ENCODE results near the gene SEMA5A. TPM values are rescaled to one million over a fixed set of nuclear protein-coding genes. Genes with fewer than 3 reads are reported as not detected.

Gene SEMA5A
- total RNA-seq, 1 experiment from 2014 or later, result 9.3 TPM

DNA sequence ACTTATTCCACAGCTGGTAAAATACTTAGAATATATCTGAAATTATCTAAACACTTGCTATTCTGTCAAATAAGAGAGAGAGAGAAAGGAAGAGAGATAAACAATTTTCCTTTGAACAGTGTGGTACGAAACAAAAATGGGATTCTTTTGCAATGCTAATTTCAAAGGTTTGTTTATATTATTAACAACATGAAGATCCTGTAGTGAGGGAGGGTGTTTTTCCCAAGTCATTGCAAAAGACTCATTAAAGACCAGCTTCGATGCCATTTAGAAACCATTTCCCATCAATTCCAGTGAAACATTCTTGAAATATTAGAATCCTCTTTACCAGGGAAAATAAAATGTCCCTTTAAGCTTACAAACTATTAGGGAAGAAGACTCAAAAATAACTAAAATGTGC, 505.4 kb downstream of the SEMA5A start:
- no peak for ATAC-seq

DNA sequence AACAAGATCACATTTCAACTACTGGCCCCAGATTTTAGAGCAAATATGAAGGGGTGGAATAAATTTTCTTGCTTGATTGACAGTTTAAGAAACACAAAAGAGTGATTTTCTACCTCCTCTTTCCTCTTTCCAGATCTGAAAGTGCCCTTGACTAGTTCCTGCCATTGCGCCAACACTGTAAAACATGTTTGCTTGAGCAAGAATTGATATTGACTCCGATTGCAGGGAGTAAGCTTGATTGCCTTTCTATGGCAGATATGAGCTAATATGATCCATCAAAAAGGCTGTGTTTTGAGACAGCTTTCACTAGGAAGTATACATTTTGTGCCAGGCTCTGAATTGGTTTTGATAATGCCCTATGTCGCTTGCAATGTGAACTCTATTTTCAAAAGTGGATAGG, 508.8 kb downstream of the SEMA5A start:
- no peak overlapping the region for H3K27ac Mint-ChIP-seq
- no peaks in the 10 kb centered on the region for H3K36me3 Mint-ChIP-seq
- CTCF ChIA-PET, result no interaction called here
- no peak overlapping the region for H3K4me3 Mint-ChIP-seq
- POLR2A ChIA-PET, result no interaction called here
- H3K4me1 Mint-ChIP-seq, result peaks cover 21% of the 10 kb centered on the region
- DNase-seq (ENCODE audit: low spot score) (no peak), ATAC-seq (no peak)
- TF ChIP-seq NR2C2 (CRISPR knock-in tag; IDR thresholded peaks at IDR 0.05), result no peak
- H3K27me3 Mint-ChIP-seq (ENCODE audit: low read depth), result peaks cover 34% of the 10 kb centered on the region
- H3K9me3 Mint-ChIP-seq, result no peaks in the 10 kb centered on the region

More for the DNA sequence above, 505.4 kb downstream of the SEMA5A start:
- Mint-ChIP-seq H3K27ac (no peak overlapping the region), H3K27me3 (ENCODE audit: low read depth) (peaks cover 34% of the 10 kb centered on the region), H3K4me1 (peaks cover 21% of the 10 kb centered on the region), H3K36me3 (peaks cover 4% of the 10 kb centered on the region; the same call in 1 of the 2 replicates), H3K4me3 (no peak overlapping the region), H3K9me3 (no peaks in the 10 kb centered on the region)
- POLR2A ChIA-PET, result no interaction called here
- DNase-seq (ENCODE audit: low spot score), result no peak
- TF ChIP-seq PREB (CRISPR knock-in tag; IDR thresholded peaks at IDR 0.05; ENCODE audit: borderline replicate concordance), result no peak
- no peak for TF ChIP-seq ZBTB43 (CRISPR knock-in tag; IDR thresholded peaks at IDR 0.05)
- TF ChIP-seq, protein P1, sequence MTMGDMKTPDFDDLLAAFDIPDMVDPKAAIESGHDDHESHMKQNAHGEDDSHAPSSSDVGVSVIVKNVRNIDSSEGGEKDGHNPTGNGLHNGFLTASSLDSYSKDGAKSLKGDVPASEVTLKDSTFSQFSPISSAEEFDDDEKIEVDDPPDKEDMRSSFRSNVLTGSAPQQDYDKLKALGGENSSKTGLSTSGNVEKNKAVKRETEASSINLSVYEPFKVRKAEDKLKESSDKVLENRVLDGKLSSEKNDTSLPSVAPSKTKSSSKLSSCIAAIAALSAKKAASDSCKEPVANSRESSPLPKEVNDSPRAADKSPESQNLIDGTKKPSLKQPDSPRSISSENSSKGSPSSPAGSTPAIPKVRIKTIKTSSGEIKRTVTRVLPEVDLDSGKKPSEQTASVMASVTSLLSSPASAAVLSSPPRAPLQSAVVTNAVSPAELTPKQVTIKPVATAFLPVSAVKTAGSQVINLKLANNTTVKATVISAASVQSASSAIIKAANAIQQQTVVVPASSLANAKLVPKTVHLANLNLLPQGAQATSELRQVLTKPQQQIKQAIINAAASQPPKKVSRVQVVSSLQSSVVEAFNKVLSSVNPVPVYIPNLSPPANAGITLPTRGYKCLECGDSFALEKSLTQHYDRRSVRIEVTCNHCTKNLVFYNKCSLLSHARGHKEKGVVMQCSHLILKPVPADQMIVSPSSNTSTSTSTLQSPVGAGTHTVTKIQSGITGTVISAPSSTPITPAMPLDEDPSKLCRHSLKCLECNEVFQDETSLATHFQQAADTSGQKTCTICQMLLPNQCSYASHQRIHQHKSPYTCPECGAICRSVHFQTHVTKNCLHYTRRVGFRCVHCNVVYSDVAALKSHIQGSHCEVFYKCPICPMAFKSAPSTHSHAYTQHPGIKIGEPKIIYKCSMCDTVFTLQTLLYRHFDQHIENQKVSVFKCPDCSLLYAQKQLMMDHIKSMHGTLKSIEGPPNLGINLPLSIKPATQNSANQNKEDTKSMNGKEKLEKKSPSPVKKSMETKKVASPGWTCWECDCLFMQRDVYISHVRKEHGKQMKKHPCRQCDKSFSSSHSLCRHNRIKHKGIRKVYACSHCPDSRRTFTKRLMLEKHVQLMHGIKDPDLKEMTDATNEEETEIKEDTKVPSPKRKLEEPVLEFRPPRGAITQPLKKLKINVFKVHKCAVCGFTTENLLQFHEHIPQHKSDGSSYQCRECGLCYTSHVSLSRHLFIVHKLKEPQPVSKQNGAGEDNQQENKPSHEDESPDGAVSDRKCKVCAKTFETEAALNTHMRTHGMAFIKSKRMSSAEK (CRISPR knock-in tag; IDR thresholded peaks at IDR 0.05; ENCODE audit: borderline replicate concordance), result no peak
- CTCF ChIA-PET, result no interaction called here

- Mint-ChIP-seq H3K36me3 (no peaks in the 10 kb centered on the region), H3K9me3 (no peaks in the 10 kb centered on the region), H3K4me1 (peaks cover 17% of the 10 kb centered on the region), H3K4me3 (no peak overlapping the region), H3K27me3 (ENCODE audit: low read depth) (peaks cover 33% of the 10 kb centered on the region), H3K27ac (no peak overlapping the region)
- no peak for DNase-seq (ENCODE audit: low spot score)
- ChIA-PET POLR2A (no interaction called here), CTCF (interaction anchor here (0.6 kb wide), 1 partner anchor 31 kb away, joined by 3 read pairs; no protein-coding TSS in a partner anchor)
- TF ChIP-seq ZBTB43 (CRISPR knock-in tag; IDR thresholded peaks at IDR 0.05), result no peak
- TF ChIP-seq SMAD3 (CRISPR knock-in tag; IDR thresholded peaks at IDR 0.05; ENCODE audit: borderline replicate concordance), result no peak
- no peak for TF ChIP-seq NFE2L1 (CRISPR knock-in tag; IDR thresholded peaks at IDR 0.05)
- no peak for TF ChIP-seq EMX1 (CRISPR knock-in tag; IDR thresholded peaks at IDR 0.05)
- no peak for TF ChIP-seq FOXK1 (CRISPR knock-in tag; IDR thresholded peaks at IDR 0.05)
- TF ChIP-seq, protein P2, sequence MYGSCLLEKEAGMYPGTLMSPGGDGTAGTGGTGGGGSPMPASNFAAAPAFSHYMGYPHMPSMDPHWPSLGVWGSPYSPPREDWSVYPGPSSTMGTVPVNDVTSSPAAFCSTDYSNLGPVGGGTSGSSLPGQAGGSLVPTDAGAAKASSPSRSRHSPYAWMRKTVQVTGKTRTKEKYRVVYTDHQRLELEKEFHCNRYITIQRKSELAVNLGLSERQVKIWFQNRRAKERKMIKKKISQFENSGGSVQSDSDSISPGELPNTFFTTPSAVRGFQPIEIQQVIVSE (CRISPR knock-in tag; IDR thresholded peaks at IDR 0.05; ENCODE audit: borderline replicate concordance), result no peak
- TF ChIP-seq CBFB (CRISPR knock-in tag; IDR thresholded peaks at IDR 0.05; ENCODE audit: low read depth), result no peak
- TF ChIP-seq RELA (CRISPR knock-in tag; IDR thresholded peaks at IDR 0.05; ENCODE audit: borderline replicate concordance), result no peak
- TF ChIP-seq OVOL2 (CRISPR knock-in tag; IDR thresholded peaks at IDR 0.05; ENCODE audit: borderline replicate concordance), result no peak
- ATAC-seq, result no peak
Measured at GRCh38 chr5:9035346-9035745, 510.5 kb downstream of the SEMA5A start.

Measured in WTC11 (cell line).